SU-DHL-6 (cell line): ENCODE data around the gene HDAC7.

ENCODE experiments used
- EZH2phosphoT487 ChIP-seq: fragments of 200-600 bp; sonication (generic), shearing (Covaris generic); conservative IDR thresholded peaks from 2 replicates; pipeline ENCODE4 v1.6.1; 2018; ENCODE audit warnings: mild to moderate bottlenecking, antibody characterized with exemption, low read length, moderate library complexity, mixed read lengths
- TF ChIP-seq, protein P1 (sequence below): fragments of 200-600 bp; sonication (generic); IDR thresholded peaks from one replicate; pipeline ENCODE4 v1.5.1; 2017; ENCODE audit warnings: antibody characterized with exemption, mild to moderate bottlenecking, low read length, moderate library complexity; ENCODE audit not compliant: insufficient read depth, poor library complexity, severe bottlenecking

DNA sequence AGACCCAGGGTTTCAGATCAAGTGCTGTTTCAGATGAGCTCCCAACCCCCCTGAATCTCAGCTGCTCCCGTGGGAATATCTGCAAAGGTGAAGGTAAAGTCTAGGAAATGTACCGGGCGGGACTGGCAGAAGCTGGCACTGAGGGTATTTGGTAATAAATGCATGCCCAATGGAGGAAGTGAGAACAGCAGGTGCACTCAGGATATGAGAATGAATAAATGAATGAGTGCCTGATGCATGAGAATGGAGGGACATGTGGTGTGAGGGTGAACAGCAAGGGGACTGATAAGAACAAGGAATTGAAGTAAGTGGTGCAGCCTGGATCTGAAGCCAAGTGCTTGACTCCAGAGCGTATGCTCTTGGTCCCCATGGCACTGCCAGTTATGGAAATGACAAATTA is 72.6 kb downstream of the HDAC7 start:
- TF ChIP-seq, protein P1, sequence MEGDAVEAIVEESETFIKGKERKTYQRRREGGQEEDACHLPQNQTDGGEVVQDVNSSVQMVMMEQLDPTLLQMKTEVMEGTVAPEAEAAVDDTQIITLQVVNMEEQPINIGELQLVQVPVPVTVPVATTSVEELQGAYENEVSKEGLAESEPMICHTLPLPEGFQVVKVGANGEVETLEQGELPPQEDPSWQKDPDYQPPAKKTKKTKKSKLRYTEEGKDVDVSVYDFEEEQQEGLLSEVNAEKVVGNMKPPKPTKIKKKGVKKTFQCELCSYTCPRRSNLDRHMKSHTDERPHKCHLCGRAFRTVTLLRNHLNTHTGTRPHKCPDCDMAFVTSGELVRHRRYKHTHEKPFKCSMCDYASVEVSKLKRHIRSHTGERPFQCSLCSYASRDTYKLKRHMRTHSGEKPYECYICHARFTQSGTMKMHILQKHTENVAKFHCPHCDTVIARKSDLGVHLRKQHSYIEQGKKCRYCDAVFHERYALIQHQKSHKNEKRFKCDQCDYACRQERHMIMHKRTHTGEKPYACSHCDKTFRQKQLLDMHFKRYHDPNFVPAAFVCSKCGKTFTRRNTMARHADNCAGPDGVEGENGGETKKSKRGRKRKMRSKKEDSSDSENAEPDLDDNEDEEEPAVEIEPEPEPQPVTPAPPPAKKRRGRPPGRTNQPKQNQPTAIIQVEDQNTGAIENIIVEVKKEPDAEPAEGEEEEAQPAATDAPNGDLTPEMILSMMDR: no peak
- TF ChIP-seq EZH2phosphoT487: no peak
